PFSK-1 (cell line): ENCODE data around the gene NELFB.

Experiments
- FOXP2 ChIP-seq: optimal IDR thresholded peaks from 2 replicates; pipeline ENCODE3; 2011; ENCODE audit warnings: borderline replicate concordance, control low read depth, inconsistent platforms; ENCODE audit not compliant: insufficient read depth; ENCODE audit errors: extremely low read length, extremely low read depth
- POLR2AphosphoS5 ChIP-seq: IDR thresholded peaks from 2 replicates; pipeline ENCODE4 v1.6.1; 2012; ENCODE audit warnings: low read depth, mild to moderate bottlenecking, control low read depth, low read length, moderate library complexity
- REST ChIP-seq, 2 experiments: IDR thresholded peaks; 2 replicates each; pipeline versions ENCODE4 v1.6.1 to v1.8.0; 2011 to 2012; ENCODE audit warnings: low read depth in 2 of 2, low read length in 2 of 2, control low read depth in 1 of 2, inconsistent platforms in 1 of 2, mild to moderate bottlenecking in 1 of 2, moderate library complexity in 1 of 2; ENCODE audit not compliant: insufficient read depth in 1 of 2
- SIN3A ChIP-seq: IDR thresholded peaks from 2 replicates; pipeline ENCODE4 v1.6.1; 2012; ENCODE audit warnings: mild to moderate bottlenecking, low read length, moderate library complexity, borderline replicate concordance; ENCODE audit not compliant: insufficient read depth
- TAF1 ChIP-seq: IDR thresholded peaks from 2 replicates; pipeline ENCODE4 v1.6.1; 2012; ENCODE audit warnings: low read length, control low read depth, borderline replicate concordance; ENCODE audit not compliant: insufficient read depth

The NELFB gene

GRCh38 chr9:137271696-137272076 lies 16.6 kb downstream of the NELFB start:
- TF ChIP-seq REST (IDR thresholded peaks at IDR 0.05; ENCODE audit: insufficient read depth in 1 of 2, low read depth in 2 of 2, low read length in 2 of 2), result no peak
- TF ChIP-seq SIN3A, result no peak
- no peak for TF ChIP-seq FOXP2
- no peak for TF ChIP-seq TAF1
- no peak for TF ChIP-seq POLR2AphosphoS5

- TF ChIP-seq POLR2AphosphoS5 (no peak), FOXP2 (no peak), REST (IDR thresholded peaks at IDR 0.05; ENCODE audit: insufficient read depth in 1 of 2, low read depth in 2 of 2, low read length in 2 of 2) (no peak), TAF1 (no peak), SIN3A (no peak)
Observed at GRCh38 chr9:137272241-137273094, 17.3 kb downstream of the NELFB start.

DNA sequence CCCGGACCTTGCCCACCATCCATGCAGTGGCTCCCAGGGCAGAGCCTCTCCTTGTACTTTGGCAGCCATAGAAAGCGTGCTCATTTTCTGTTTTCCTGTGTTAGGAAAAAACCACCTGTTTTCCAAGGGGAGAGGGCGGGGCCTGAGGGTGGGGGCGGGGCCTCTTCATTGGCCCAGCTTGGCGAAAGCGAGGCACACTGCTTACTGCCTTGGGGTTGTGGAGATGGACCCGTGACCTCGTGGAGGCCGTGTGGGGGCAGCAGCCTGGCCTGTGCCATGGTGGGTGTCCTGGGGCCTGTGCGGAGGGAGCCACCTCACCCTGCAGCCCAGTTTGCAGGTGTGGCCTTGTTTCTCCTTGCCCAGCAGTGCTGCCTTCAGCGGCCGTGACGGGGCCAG lies 18.0 kb downstream of the NELFB start:
- no peak for TF ChIP-seq POLR2AphosphoS5
- no peak for TF ChIP-seq SIN3A
- no peak for TF ChIP-seq FOXP2
- no peak for TF ChIP-seq TAF1
- TF ChIP-seq REST (IDR thresholded peaks at IDR 0.05; ENCODE audit: insufficient read depth in 1 of 2, low read depth in 2 of 2, low read length in 2 of 2), result no peak

GRCh38 chr9:137273611-137274320 lies 18.6 kb downstream of the NELFB start:
- TF ChIP-seq FOXP2 (no peak), SIN3A (no peak), REST (IDR thresholded peaks at IDR 0.05; ENCODE audit: insufficient read depth in 1 of 2, low read depth in 2 of 2, low read length in 2 of 2) (no peak), POLR2AphosphoS5 (no peak)
